Neural cell (in vitro differentiated cells): ENCODE data around the gene CACNA1C. TPM values are rescaled to one million over a fixed set of nuclear protein-coding genes. Genes with fewer than 3 reads are reported as not detected.

Experiments used
- H2AFZ ChIP-seq: fragments of 200-600, 300-800 bp; sonication (generic), shearing (Covaris generic); 2 replicates; pipeline ENCODE4 v1.6.0; 2014; ENCODE audit warnings: low read depth, mild to moderate bottlenecking, antibody characterized with exemption, low read length, moderate library complexity
- H3F3A ChIP-seq: fragments of 200-600 bp; shearing (Covaris generic); 2 replicates; pipeline ENCODE4 v1.6.1; 2016; ENCODE audit warnings: mild to moderate bottlenecking, moderate library complexity, mixed read lengths, antibody characterized with exemption, low read length; ENCODE audit not compliant: insufficient read depth, poor library complexity, severe bottlenecking
- H3K27ac ChIP-seq: fragments of 200-600, 300-800 bp; sonication (generic), shearing (Covaris generic); 2 replicates; pipeline ENCODE4 v1.5.1; 2014; ENCODE audit warnings: mild to moderate bottlenecking, low read length, moderate library complexity
- H3K27me3 ChIP-seq: fragments of 300-800, 200-600 bp; sonication (generic), shearing (Covaris generic); 2 replicates; pipeline ENCODE4 v1.6.0; 2014; ENCODE audit warnings: mild to moderate bottlenecking, low read depth, low read length, moderate library complexity; ENCODE audit not compliant: insufficient read depth
- H3K36me3 ChIP-seq: fragments of 300-800, 200-600 bp; sonication (generic), shearing (Covaris generic); 2 replicates; pipeline ENCODE4 v1.5.1; 2014; ENCODE audit warnings: mild to moderate bottlenecking, antibody characterized with exemption, low read length, moderate library complexity; ENCODE audit not compliant: insufficient read depth
- H3K4me2 ChIP-seq: fragments of 300-800, 200-600 bp; sonication (generic), shearing (Covaris generic); 2 replicates; pipeline ENCODE4 v1.6.0; 2014; ENCODE audit warnings: mild to moderate bottlenecking, low read length
- H3K4me3 ChIP-seq: fragments of 300-800, 200-600 bp; sonication (generic), shearing (Covaris generic); 2 replicates; pipeline ENCODE4 v1.5.1; 2014; ENCODE audit warnings: mild to moderate bottlenecking, low read length, moderate library complexity
- H3K79me2 ChIP-seq: fragments of 200-600 bp; shearing (Covaris generic); replicated peaks from 2 replicates; pipeline ENCODE4 v1.6.0; 2014; ENCODE audit warnings: mild to moderate bottlenecking, low read length, moderate library complexity; ENCODE audit not compliant: insufficient read depth
- H3K9ac ChIP-seq: fragments of 300-800, 200-600 bp; sonication (generic), shearing (Covaris generic); 2 replicates; pipeline ENCODE4 v1.6.1; 2016; ENCODE audit warnings: mild to moderate bottlenecking, low read length, mixed read lengths
- H3K9me2 ChIP-seq: fragments of 200-600 bp; shearing (Covaris generic); 2 replicates; pipeline ENCODE4 v1.6.1; 2016; ENCODE audit warnings: mild to moderate bottlenecking, low read length, mixed read lengths; ENCODE audit not compliant: insufficient read depth
- H3K9me3 ChIP-seq: fragments of 200-600, 300-800 bp; sonication (generic), shearing (Covaris generic); 2 replicates; pipeline ENCODE4 v1.6.1; 2016; ENCODE audit warnings: mild to moderate bottlenecking, mixed run types, low read length, moderate library complexity, mixed read lengths
- H4K20me1 ChIP-seq: fragments of 200-600 bp; shearing (Covaris generic); 2 replicates; pipeline ENCODE4 v1.6.1; 2016; ENCODE audit warnings: mild to moderate bottlenecking, mixed run types; ENCODE audit not compliant: insufficient read depth
- CTCF ChIP-seq: fragments of 450-650 bp; IDR thresholded peaks from 2 replicates; pipeline ENCODE4 v1.5.1; 2014; ENCODE audit warnings: antibody characterized with exemption, mild to moderate bottlenecking, moderate library complexity; ENCODE audit not compliant: poor library complexity, severe bottlenecking
- EP300 ChIP-seq: fragments of 450-650 bp; conservative IDR thresholded peaks from 2 replicates; pipeline ENCODE4 v1.6.1; 2014; ENCODE audit warnings: antibody characterized with exemption, mild to moderate bottlenecking, moderate library complexity; ENCODE audit not compliant: poor library complexity, severe bottlenecking
- EZH2 ChIP-seq: fragments of 200-600, 300-800 bp; shearing (Covaris generic), sonication (generic); IDR thresholded peaks from 2 replicates; pipeline ENCODE4 v1.6.1; 2014; ENCODE audit warnings: antibody characterized with exemption, low read length, borderline replicate concordance, mild to moderate bottlenecking; ENCODE audit not compliant: insufficient read depth, poor library complexity, severe bottlenecking
- MXI1 ChIP-seq: fragments of 450-650 bp; conservative IDR thresholded peaks from 2 replicates; pipeline ENCODE4 v1.6.1; 2014; ENCODE audit warnings: antibody characterized with exemption, mild to moderate bottlenecking; ENCODE audit not compliant: poor library complexity, severe bottlenecking
- POLR2AphosphoS5 ChIP-seq: IDR thresholded peaks from 2 replicates; pipeline ENCODE4 v1.6.1; 2012
- RAD21 ChIP-seq: fragments of 450-650 bp; conservative IDR thresholded peaks from 2 replicates; pipeline ENCODE4 v1.6.1; 2014; ENCODE audit warnings: antibody characterized with exemption, mild to moderate bottlenecking, moderate library complexity
- SMC3 ChIP-seq: fragments of 450-650 bp; conservative IDR thresholded peaks from 2 replicates; pipeline ENCODE4 v1.6.1; 2014; ENCODE audit warnings: antibody characterized with exemption, mild to moderate bottlenecking, moderate library complexity; ENCODE audit not compliant: poor library complexity
- TAF1 ChIP-seq: IDR thresholded peaks from 2 replicates; pipeline ENCODE4 v1.6.1; 2012; ENCODE audit warnings: low read depth
- polyA plus RNA-seq: library from polyadenylated mRNA; depleted of rRNA; stranded (reverse); fragments of >200 nt; gene quantifications from 2 replicates; pipeline ENCODE4 v1.2.3, GENCODE V29; 2014
- TF ChIP-seq, protein P1 (sequence below): IDR thresholded peaks from 2 replicates; pipeline ENCODE4 v1.6.1; 2012; ENCODE audit warnings: borderline replicate concordance

The CACNA1C gene
- polyA plus RNA-seq, 1 donor from 2014 or later: 9.7 TPM

DNA sequence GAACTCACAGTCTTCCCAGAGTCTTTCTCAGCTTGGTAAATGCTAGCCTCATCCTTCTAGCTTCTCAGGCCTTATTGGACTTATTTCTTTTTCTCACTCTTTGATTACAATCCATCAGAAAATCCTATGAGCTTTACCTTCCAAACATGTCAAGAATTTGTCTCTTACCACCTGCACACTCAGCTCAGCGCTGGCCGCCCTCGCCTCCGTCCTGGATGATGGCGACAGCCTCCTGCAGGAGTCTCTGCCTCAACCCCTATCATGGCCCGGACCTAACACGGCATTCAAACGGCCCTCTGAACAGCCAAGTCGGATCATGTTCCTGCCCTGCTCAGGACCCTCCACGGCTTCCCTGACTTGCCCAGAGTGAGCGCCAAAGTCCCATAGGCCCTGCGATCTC is 408.9 kb downstream of the CACNA1C start:
- H3F3A ChIP-seq: no peaks in the 10 kb centered on the region
- no peak overlapping the region for H3K9ac ChIP-seq
- H3K4me2 ChIP-seq: no peak overlapping the region
- no peaks in the 10 kb centered on the region for H3K79me2 ChIP-seq
- H3K9me3 ChIP-seq: no peaks in the 10 kb centered on the region
- H2AFZ ChIP-seq: no peak overlapping the region
- H4K20me1 ChIP-seq: no peaks in the 10 kb centered on the region
- no peak overlapping the region for H3K4me3 ChIP-seq
- no peaks in the 10 kb centered on the region for H3K36me3 ChIP-seq
- TF ChIP-seq SMC3: no peak
- TF ChIP-seq, protein P1, sequence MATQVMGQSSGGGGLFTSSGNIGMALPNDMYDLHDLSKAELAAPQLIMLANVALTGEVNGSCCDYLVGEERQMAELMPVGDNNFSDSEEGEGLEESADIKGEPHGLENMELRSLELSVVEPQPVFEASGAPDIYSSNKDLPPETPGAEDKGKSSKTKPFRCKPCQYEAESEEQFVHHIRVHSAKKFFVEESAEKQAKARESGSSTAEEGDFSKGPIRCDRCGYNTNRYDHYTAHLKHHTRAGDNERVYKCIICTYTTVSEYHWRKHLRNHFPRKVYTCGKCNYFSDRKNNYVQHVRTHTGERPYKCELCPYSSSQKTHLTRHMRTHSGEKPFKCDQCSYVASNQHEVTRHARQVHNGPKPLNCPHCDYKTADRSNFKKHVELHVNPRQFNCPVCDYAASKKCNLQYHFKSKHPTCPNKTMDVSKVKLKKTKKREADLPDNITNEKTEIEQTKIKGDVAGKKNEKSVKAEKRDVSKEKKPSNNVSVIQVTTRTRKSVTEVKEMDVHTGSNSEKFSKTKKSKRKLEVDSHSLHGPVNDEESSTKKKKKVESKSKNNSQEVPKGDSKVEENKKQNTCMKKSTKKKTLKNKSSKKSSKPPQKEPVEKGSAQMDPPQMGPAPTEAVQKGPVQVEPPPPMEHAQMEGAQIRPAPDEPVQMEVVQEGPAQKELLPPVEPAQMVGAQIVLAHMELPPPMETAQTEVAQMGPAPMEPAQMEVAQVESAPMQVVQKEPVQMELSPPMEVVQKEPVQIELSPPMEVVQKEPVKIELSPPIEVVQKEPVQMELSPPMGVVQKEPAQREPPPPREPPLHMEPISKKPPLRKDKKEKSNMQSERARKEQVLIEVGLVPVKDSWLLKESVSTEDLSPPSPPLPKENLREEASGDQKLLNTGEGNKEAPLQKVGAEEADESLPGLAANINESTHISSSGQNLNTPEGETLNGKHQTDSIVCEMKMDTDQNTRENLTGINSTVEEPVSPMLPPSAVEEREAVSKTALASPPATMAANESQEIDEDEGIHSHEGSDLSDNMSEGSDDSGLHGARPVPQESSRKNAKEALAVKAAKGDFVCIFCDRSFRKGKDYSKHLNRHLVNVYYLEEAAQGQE: no peak
- no peak for TF ChIP-seq CTCF
- TF ChIP-seq MXI1: no peak
- no peak for TF ChIP-seq EP300
- no peak for TF ChIP-seq TAF1
- no peak for TF ChIP-seq POLR2AphosphoS5
- TF ChIP-seq RAD21: no peak
- no peak for TF ChIP-seq EZH2
- H3K9me2 ChIP-seq: no peaks in the 10 kb centered on the region
- H3K27me3 ChIP-seq: no peaks in the 10 kb centered on the region
- H3K27ac ChIP-seq: no peak overlapping the region

DNA sequence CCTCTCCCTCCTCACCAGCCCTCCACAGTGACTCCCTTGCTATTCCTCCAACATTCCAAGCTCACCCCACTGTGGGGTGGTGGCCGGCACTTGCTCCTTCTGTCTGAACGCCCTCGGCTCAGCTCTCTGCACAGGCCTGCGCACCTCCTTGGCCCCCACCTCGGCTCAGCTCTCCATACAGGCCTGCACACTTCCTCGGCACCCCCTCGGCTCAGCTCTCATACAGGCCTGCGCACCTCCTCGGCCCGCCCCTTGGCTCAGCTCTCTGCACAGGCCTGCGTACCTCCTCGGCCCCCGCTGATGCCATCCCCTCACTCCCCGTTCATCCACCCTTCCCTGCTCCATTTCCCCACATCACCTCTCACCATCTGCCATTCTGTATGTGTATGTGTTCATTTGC is 409.3 kb downstream of the CACNA1C start:
- H2AFZ ChIP-seq: no peak overlapping the region

More for the DNA sequence above, 409.3 kb downstream of the CACNA1C start:
- no peak overlapping the region for H3K9ac ChIP-seq
- no peaks in the 10 kb centered on the region for H4K20me1 ChIP-seq
- H3K27ac ChIP-seq: no peak overlapping the region
- H3K27me3 ChIP-seq: no peaks in the 10 kb centered on the region
- TF ChIP-seq RAD21 (no peak), EP300 (no peak), TAF1 (no peak), MXI1 (no peak), POLR2AphosphoS5 (no peak), CTCF (no peak), SMC3 (no peak), EZH2 (no peak)
- TF ChIP-seq, protein P1: no peak
- H3K9me2 ChIP-seq: no peaks in the 10 kb centered on the region
- no peaks in the 10 kb centered on the region for H3K79me2 ChIP-seq
- H3K4me3 ChIP-seq: no peak overlapping the region
- H3F3A ChIP-seq: no peaks in the 10 kb centered on the region
- H3K36me3 ChIP-seq: no peaks in the 10 kb centered on the region
- no peaks in the 10 kb centered on the region for H3K9me3 ChIP-seq
- H3K4me2 ChIP-seq: no peak overlapping the region
